Ovary (tissue), 9 donors: ENCODE data around the gene TOM1L2. TPM values are rescaled to one million over a fixed set of nuclear protein-coding genes. Genes with fewer than 3 reads are reported as not detected.

ENCODE experiments used
- DNase-seq, 5 donors: peaks; one replicate each; pipeline ENCODE4 v3.0.0-alpha.2; 2019 to 2020
- H3K27ac ChIP-seq, 2 donors: fragments of 200-600 bp; one replicate each; pipeline versions ENCODE4 v1.5.1 to v1.8.0; 2019 to 2022
- H3K27me3 ChIP-seq: fragments of 200-600 bp; one replicate; pipeline ENCODE4 v1.8.0; 2022
- H3K36me3 ChIP-seq: fragments of 200-600 bp; sonication (generic); one replicate; pipeline ENCODE4 v1.5.1; 2019
- H3K4me1 ChIP-seq: one replicate; pipeline ENCODE4 v1.8.1; 2013; ENCODE audit warnings: mild to moderate bottlenecking, moderate library complexity; ENCODE audit not compliant: insufficient read depth
- H3K4me3 ChIP-seq: fragments of 200-600 bp; sonication (generic); one replicate; pipeline ENCODE4 v1.5.1; 2017
- H3K9me3 ChIP-seq, 2 donors: fragments of 200-600 bp in 1 of 2; sonication (generic) in 1 of 2; one replicate each; pipeline versions ENCODE4 v1.5.1 to v1.8.1; 2013 to 2019; ENCODE audit warnings: mild to moderate bottlenecking in 1 of 2, moderate library complexity in 1 of 2
- EP300 ChIP-seq: sonication (generic); formaldehyde crosslinking; IDR thresholded peaks from one replicate; pipeline ENCODE4 v1.6.1; 2017; ENCODE audit warnings: antibody characterized with exemption
- POLR2A ChIP-seq: fragments of 450-650 bp; IDR thresholded peaks from one replicate; pipeline ENCODE4 v1.6.1; 2017; ENCODE audit warnings: antibody characterized with exemption, mild to moderate bottlenecking, moderate library complexity
- WGBS, 3 donors: extraction: QIAGEN DNeasy Blood & Tissue Kit in 1 of 3; methylation state at CpG; one replicate each; pipeline versions ENCODE4 v1.1.5 to v1.1.7; 2013 to 2017; 5-methylcytosine and 5-hydroxymethylcytosine counted together
- intact Hi-C, 4 donors: fragments of 100-400 bp; cut with DNase I; formaldehyde crosslinking; loops; one replicate each; pipeline versions ENCODE4 v1.11.0 to v1.15.1; 2022 to 2023
- polyA plus RNA-seq, 2 donors: library from polyadenylated mRNA; stranded (reverse); fragments of 200-250 nt in 1 of 2; fragments of 350-450 nt in 1 of 2; fragmentation: Illumina TruSeq in 1 of 2; extraction: RNeasy Lipid Tissue Mini Kit (QIAGEN cat#74804) in 1 of 2; gene quantifications; one replicate each; pipeline ENCODE4 v1.2.3, GENCODE V29; 2013 to 2014
- total RNA-seq, 7 donors: library from RNA; depleted of rRNA in 2 of 7; stranded (reverse); fragments of >200 nt in 2 of 7; fragmentation: NEBNext Ultra II Directional in 3 of 7; extraction: Animal tissue kit (Norgen Biotek cat#: 25700) in 3 of 7; gene quantifications; one replicate each; pipeline versions ENCODE4 v1.1.0 to v1.2.4, GENCODE V29; 2016 to 2023
- TF ChIP-seq, protein P1 (sequence below), 3 donors: fragments of 450-650 bp in 2 of 3; fragments of 200-600 bp in 1 of 3; IDR thresholded peaks; one replicate each; pipeline versions ENCODE4 v1.5.1 to v1.8.0; 2016 to 2022; ENCODE audit warnings: antibody characterized with exemption in 3 of 3, mild to moderate bottlenecking in 1 of 3
- donor health status: DM: no; HTN: no; CAD: no; lungs with moderate emphysema.
- donor health status: DM: no; HTN: no; CAD: no.
- donor health status: Bipolar disorder and iron deficiency.
- donor health status: DM: yes; HTN: yes; CAD: no.
- donor health status: DM: no; HTN: no; CAD: no.
- donor health status: DM: yes; HTN: yes; CAD: no.

Gene TOM1L2
- total and polyA plus RNA-seq, 9 donors = 25.6 to 62.5 (median 45.9) TPM

DNA sequence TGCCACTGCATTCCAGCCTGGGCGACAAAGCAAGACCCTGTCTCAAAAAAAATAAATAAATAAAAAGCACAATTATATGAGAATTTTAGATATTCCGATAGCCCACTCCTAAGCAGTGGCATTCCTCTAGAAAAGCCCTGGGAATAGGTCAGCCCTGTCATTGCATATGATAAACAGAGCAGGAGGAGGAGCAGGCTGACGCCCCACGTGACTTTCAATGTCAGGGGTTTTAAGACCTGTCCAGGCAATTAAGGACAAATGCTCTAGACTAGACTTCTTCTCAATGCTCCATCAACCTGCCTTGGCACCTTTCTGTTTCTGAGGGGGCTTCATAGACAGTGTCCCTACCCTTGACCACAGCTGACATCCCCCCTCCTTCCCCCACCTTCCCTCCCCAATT, 7.5 kb downstream of the TOM1L2 start:
- Histone ChIP-seq H3K4me1 (peaks cover 4% of the 10 kb centered on the region), H3K9me3 (no peaks in the 10 kb centered on the region), H3K4me3 (no peak overlapping the region), H3K27ac (no peak overlapping the region), H3K27me3 (no peaks in the 10 kb centered on the region), H3K36me3 (no peaks in the 10 kb centered on the region)
- intact Hi-C loops = no loop called here
- TF ChIP-seq EP300 (no peak), POLR2A (no peak)
- TF ChIP-seq, protein P1, sequence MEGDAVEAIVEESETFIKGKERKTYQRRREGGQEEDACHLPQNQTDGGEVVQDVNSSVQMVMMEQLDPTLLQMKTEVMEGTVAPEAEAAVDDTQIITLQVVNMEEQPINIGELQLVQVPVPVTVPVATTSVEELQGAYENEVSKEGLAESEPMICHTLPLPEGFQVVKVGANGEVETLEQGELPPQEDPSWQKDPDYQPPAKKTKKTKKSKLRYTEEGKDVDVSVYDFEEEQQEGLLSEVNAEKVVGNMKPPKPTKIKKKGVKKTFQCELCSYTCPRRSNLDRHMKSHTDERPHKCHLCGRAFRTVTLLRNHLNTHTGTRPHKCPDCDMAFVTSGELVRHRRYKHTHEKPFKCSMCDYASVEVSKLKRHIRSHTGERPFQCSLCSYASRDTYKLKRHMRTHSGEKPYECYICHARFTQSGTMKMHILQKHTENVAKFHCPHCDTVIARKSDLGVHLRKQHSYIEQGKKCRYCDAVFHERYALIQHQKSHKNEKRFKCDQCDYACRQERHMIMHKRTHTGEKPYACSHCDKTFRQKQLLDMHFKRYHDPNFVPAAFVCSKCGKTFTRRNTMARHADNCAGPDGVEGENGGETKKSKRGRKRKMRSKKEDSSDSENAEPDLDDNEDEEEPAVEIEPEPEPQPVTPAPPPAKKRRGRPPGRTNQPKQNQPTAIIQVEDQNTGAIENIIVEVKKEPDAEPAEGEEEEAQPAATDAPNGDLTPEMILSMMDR (IDR thresholded peaks at IDR 0.05) = no peak
- DNase-seq = no peak
- 79 to 92% (median 86%) methylated on average over 4 of the region's 4 CpGs for WGBS, 3 donors

DNA sequence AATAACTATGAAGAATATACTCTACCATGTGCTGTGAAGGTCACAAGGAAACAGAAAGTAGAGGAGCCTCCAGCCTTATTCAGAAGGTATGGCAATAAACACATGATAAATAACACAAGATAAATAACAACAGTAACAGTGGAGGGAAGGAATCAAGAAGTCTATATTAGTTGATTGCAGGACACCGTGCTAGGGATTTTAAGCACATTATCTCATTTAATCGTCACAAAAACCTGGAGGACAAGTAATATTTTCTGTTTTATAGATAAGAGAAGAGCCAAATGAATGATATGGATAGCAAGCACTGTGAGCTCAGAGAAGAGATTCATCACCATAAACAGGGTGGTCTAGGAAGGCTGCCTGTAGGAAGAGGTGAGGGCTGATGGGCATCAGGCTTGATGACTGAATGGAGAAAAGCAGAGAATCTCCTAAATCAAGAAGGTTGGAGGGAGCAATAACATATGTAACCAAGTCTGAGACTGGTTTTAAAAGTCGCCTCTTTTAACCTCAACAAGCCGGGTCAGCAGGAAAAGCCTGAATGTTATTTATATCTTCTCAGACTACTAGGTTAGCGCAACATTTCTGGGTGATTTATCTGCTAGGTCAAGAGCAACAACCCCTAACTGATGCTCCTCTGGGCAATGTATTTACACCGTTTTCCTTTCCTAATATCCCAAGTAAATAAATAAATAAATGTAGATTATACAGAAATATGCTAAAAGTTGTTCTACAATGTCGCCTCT, 8.3 kb downstream of the TOM1L2 start:
- WGBS, 3 donors = 71 to 74% (median 74%) methylated on average over 7 of the region's 7 CpGs
- no peaks in the 10 kb centered on the region for H3K9me3 ChIP-seq
- H3K4me1 ChIP-seq = peaks cover 4% of the 10 kb centered on the region
- no peak overlapping the region for H3K27ac ChIP-seq
- intact Hi-C loops = no loop called here
- H3K4me3 ChIP-seq = no peak overlapping the region
- H3K36me3 ChIP-seq = no peaks in the 10 kb centered on the region
- no peak for TF ChIP-seq POLR2A
- no peak for TF ChIP-seq EP300
- TF ChIP-seq, protein P1 (IDR thresholded peaks at IDR 0.05) = no peak
- DNase-seq = no peak
- no peaks in the 10 kb centered on the region for H3K27me3 ChIP-seq

DNA sequence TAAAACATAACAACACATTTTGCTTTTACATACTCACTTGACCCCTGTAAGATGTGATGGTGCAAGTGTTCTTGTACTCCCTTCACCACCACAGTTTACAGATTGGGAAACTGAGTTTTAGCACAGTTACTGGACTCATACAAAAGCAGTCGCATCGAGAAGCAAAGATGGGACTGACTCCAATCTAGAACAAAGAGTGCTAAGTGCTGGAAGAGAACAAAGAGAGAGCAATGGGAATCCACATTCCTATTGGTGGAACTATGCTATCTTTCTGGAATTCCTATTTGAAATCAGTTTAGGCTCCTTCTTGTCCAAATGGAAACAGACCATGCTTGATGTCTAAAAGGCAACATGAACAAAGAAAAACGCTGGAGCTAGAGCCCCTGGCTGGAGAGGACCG, 9.1 kb downstream of the TOM1L2 start:
- peaks cover 4% of the 10 kb centered on the region for H3K4me1 ChIP-seq
- no peaks in the 10 kb centered on the region for H3K27me3 ChIP-seq
- DNase-seq = no peak
- intact Hi-C loops = no loop called here
- no peak overlapping the region for H3K27ac ChIP-seq
- no peaks in the 10 kb centered on the region for H3K36me3 ChIP-seq
- TF ChIP-seq, protein P1 (IDR thresholded peaks at IDR 0.05) = no peak
- no peak for TF ChIP-seq EP300
- no peak for TF ChIP-seq POLR2A
- H3K4me3 ChIP-seq = no peak overlapping the region
- WGBS, 3 donors = 80 to 85% (median 81%) methylated on average over 4 of the region's 4 CpGs
- no peaks in the 10 kb centered on the region for H3K9me3 ChIP-seq

DNA sequence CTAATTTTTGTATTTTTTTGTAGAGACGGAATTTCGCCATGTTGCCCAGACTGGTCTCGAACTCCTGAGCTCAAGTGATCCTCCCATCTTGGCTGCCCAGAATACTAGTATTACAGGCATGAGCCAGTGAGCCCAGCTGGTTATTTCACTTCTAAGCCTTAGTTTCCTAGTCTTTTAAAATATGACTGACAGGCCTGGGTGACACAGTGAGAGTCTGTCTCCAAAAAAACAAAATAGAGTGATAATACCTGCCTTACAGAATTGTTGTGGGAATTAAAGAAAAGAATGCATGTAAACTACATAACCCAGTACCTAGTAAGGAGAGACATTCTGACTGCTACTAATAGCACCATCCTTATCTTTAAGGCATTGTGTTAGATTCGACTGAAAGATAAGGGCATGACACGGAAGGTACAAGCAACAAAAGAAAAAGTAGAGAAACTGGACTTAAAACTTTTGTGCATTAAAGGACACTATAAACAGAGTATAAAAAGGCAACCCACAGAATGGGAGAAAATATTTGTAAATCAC, 11.6 kb downstream of the TOM1L2 start:
- WGBS, 3 donors = 81 to 84% (median 84%) methylated on average over 5 of the region's 5 CpGs
- no peak overlapping the region for H3K4me3 ChIP-seq
- TF ChIP-seq EP300 (no peak), POLR2A (no peak)
- TF ChIP-seq, protein P1 (IDR thresholded peaks at IDR 0.05) = no peak
- intact Hi-C loops = no loop called here
- H3K4me1 ChIP-seq = peaks cover 5% of the 10 kb centered on the region
- no peak overlapping the region for H3K27ac ChIP-seq
- H3K27me3 ChIP-seq = no peaks in the 10 kb centered on the region
- H3K36me3 ChIP-seq = no peaks in the 10 kb centered on the region
- no peaks in the 10 kb centered on the region for H3K9me3 ChIP-seq
- DNase-seq = no peak
